Stomach (tissue), 9 donors: Measurements from ENCODE around the gene SCARB2. TPM values are rescaled to one million over a fixed set of nuclear protein-coding genes. Genes with fewer than 3 reads are reported as not detected.
"Not testable (repeated sequence)": the region's sequence is repeated elsewhere in the genome, so short reads cannot be mapped to it uniquely, and the experiment has no call there.

Source experiments
- DNase-seq, 2 donors: peaks; one replicate each; pipeline versions ENCODE4 v3.0.0 to v3.0.0-alpha.2; 2013 to 2019
- H3K27ac ChIP-seq, 5 donors: fragments of 200-600 bp in 4 of 5; sonication (generic) in 4 of 5; one replicate each; pipeline ENCODE4 v1.5.1; 2013 to 2019; ENCODE audit warnings: mild to moderate bottlenecking in 1 of 5, moderate library complexity in 1 of 5
- H3K27me3 ChIP-seq, 3 donors: fragments of 200-600 bp; sonication (generic); one replicate each; pipeline ENCODE4 v1.5.1; 2017 to 2019; ENCODE audit warnings: mixed run types in 1 of 3
- H3K36me3 ChIP-seq, 4 donors: fragments of 200-600 bp; sonication (generic); 1 replicate in 3 of 4; 2 replicates in 1 of 4; pipeline ENCODE4 v1.5.1; 2016 to 2019
- H3K4me1 ChIP-seq, 4 donors: fragments of 200-600 bp; sonication (generic); one replicate each; pipeline ENCODE4 v1.5.1; 2016 to 2019
- H3K4me3 ChIP-seq, 4 donors: fragments of 200-600 bp; sonication (generic) in 3 of 4; one replicate each; pipeline ENCODE4 v1.5.1; 2016 to 2019; ENCODE audit warnings: mild to moderate bottlenecking in 1 of 4
- H3K9me3 ChIP-seq, 4 donors: fragments of 200-600 bp; sonication (generic); one replicate each; pipeline ENCODE4 v1.5.1; 2016 to 2019
- EP300 ChIP-seq: sonication (generic); formaldehyde crosslinking; IDR thresholded peaks from one replicate; pipeline ENCODE4 v1.6.1; 2017; ENCODE audit warnings: antibody characterized with exemption
- POLR2A ChIP-seq, 4 donors: fragments of 450-650 bp; IDR thresholded peaks; one replicate each; pipeline ENCODE4 v1.6.1; 2016; ENCODE audit warnings: antibody characterized with exemption in 4 of 4, control low read depth in 2 of 4, mild to moderate bottlenecking in 1 of 4, moderate library complexity in 1 of 4
- POLR2AphosphoS5 ChIP-seq, 3 donors: sonication (generic); formaldehyde crosslinking; IDR thresholded peaks; one replicate each; pipeline ENCODE4 v1.6.1; 2016; ENCODE audit warnings: antibody characterized with exemption in 3 of 3
- WGBS, 5 donors: extraction: QIAGEN DNeasy Blood & Tissue Kit in 3 of 5; methylation state at CpG; one replicate each; pipeline versions ENCODE4 v1.1.5 to v1.1.7; 2013 to 2018; 5-methylcytosine and 5-hydroxymethylcytosine counted together
- intact Hi-C: fragments of 100-400 bp; cut with DNase I; formaldehyde crosslinking; loops from one replicate; pipeline ENCODE4 v1.15.1; 2023; ENCODE audit warnings: low total_unique reads
- polyA plus RNA-seq, 3 donors: library from polyadenylated mRNA; stranded (reverse); fragments of 200-250 nt; gene quantifications; one replicate each; pipeline ENCODE4 v1.2.3, GENCODE V29; 2013
- total RNA-seq, 5 donors: library from RNA; depleted of rRNA; stranded (reverse); fragments of >200 nt; gene quantifications; one replicate each; pipeline versions ENCODE4 v1.1.0 to v1.2.3, GENCODE V29; 2014 to 2016
- TF ChIP-seq, protein P1 (sequence below), 7 experiments: fragments of 450-650 bp in 4 of 7; fragments of 200-600 bp in 3 of 7; sonication (generic) in 3 of 7; IDR thresholded peaks; one replicate each; pipeline ENCODE4 v1.5.1; 2016 to 2019; ENCODE audit warnings: antibody characterized with exemption in 7 of 7, control low read depth in 2 of 7, mild to moderate bottlenecking in 1 of 7
- donor health status: healthy with polysubstance abuse.
- donor health status: Bipolar disorder and iron deficiency.
- donor health status: healthy.

Gene SCARB2
- total and polyA plus RNA-seq, 8 donors, result 30.4 to 293 (median 88.0) TPM

DNA sequence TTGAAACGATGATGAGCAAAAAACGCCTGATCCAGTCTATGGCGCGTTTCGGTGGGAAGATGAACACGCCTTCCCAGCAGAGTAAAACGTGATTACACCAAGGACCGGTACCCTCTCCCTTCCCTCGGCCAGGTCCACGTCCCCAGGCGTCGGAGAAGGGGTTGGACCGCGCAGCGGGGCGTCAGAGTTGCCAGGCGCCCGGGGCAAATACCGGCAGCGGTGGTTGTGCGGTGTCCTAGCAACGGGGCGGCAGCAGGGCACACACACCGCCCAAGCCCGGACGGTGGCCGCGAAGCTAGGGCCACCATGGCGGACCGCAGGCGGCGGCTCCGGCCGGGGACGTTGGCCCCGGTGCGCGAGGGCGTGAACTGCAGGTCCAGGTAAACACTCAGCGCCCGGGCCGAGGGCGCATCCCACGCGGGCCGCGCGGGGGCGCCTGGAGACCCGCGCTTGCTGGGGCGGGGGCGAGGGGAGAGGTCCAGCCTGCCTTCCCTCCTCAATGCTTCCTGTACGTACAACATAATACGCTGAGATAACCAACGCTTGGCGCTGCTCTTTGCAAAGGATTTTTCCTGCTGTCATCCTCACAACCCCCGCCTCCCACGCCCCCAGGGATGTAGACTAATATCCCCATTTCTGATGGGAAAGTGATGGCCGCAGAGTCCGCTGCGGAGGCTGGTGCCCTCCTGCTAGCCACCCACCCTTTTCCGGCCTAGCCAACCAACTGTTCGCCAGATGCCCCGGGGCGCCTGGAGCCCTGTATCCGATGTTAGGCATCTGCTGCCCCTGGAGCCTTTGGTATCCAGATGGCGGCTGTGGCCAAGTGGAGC, 38.0 kb upstream of the SCARB2 start, which contains the start of gene FAM47E:
Gene FAM47E (plus strand): TSS at position 281 of the 830 bp plus-strand sequence. CDS start 26 bp downstream, at position 307.
- intact Hi-C loops, result no loop called here
- 5 to 18% (median 8%) methylated on average over 23 to 68 of the region's 68 CpGs for WGBS, 5 donors
- H3K27me3 ChIP-seq, result peaks cover 0 to 12% (median 7%) of the 10 kb centered on the region in 3 donors
- TF ChIP-seq POLR2AphosphoS5 (IDR thresholded peaks at IDR 0.05) (peak; percentile 44 to 91 (median 68)), EP300 (no peak), POLR2A (IDR thresholded peaks at IDR 0.05) (no peak)
- TF ChIP-seq, protein P1, sequence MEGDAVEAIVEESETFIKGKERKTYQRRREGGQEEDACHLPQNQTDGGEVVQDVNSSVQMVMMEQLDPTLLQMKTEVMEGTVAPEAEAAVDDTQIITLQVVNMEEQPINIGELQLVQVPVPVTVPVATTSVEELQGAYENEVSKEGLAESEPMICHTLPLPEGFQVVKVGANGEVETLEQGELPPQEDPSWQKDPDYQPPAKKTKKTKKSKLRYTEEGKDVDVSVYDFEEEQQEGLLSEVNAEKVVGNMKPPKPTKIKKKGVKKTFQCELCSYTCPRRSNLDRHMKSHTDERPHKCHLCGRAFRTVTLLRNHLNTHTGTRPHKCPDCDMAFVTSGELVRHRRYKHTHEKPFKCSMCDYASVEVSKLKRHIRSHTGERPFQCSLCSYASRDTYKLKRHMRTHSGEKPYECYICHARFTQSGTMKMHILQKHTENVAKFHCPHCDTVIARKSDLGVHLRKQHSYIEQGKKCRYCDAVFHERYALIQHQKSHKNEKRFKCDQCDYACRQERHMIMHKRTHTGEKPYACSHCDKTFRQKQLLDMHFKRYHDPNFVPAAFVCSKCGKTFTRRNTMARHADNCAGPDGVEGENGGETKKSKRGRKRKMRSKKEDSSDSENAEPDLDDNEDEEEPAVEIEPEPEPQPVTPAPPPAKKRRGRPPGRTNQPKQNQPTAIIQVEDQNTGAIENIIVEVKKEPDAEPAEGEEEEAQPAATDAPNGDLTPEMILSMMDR (IDR thresholded peaks at IDR 0.05), result peak in 3 of 7 experiments; percentile 20 to 48 (median 28)
- peaks cover 0 to 6% (median 0%) of the 10 kb centered on the region in 4 donors for H3K36me3 ChIP-seq
- H3K9me3 ChIP-seq, result no peaks in the 10 kb centered on the region
- H3K4me1 ChIP-seq, result peaks cover 12 to 23% (median 18%) of the 10 kb centered on the region in 4 donors
- peak within 1 kb of the TSS; percentile 66 to 78 (median 70) for H3K4me3 ChIP-seq
- H3K27ac ChIP-seq, result peak within 1 kb of the TSS; percentile 69 to 81 (median 78)
- peak; percentile 88 to 96 for DNase-seq

DNA sequence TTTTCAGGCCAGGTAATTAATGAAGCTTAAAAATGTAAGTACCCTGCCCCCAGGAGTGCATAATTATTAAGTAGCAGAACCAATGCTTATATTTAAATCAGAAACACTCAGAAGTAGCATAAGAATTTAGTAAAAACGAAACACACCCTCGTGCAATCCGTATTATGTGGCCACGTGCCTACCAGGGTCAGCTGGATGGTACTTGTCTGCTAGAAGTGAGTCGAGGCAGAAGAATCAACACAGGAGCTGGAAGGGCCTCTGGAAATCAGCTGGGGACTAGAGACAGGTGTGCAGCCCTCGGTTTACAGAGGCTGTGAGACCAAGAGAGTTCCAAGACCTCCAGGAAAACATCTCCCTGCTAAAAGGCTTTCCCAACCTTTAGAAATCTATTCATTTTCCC, 37.3 kb upstream of the SCARB2 start:
- 8 to 13% (median 11%) methylated on average over 6 of the region's 6 CpGs for WGBS, 5 donors
- H3K27ac ChIP-seq, result peak overlapping the region; percentile 69 to 81 (median 78)
- H3K36me3 ChIP-seq, result peaks cover 0 to under 1% (median 0%) of the 10 kb centered on the region in 4 donors
- TF ChIP-seq, protein P1 (IDR thresholded peaks at IDR 0.05), result no peak
- no peak for TF ChIP-seq POLR2AphosphoS5 (IDR thresholded peaks at IDR 0.05)
- no peak for TF ChIP-seq POLR2A (IDR thresholded peaks at IDR 0.05)
- no peak for TF ChIP-seq EP300
- peaks cover 12 to 23% (median 18%) of the 10 kb centered on the region in 4 donors for H3K4me1 ChIP-seq
- no peaks in the 10 kb centered on the region for H3K9me3 ChIP-seq
- H3K4me3 ChIP-seq, result peak overlapping the region; percentile 66 to 78 (median 70)
- DNase-seq, result peak in 1 of 2 donors; percentile 47
- H3K27me3 ChIP-seq, result peaks cover 0 to 12% (median 7%) of the 10 kb centered on the region in 3 donors
- intact Hi-C loops, result no loop called here

DNA sequence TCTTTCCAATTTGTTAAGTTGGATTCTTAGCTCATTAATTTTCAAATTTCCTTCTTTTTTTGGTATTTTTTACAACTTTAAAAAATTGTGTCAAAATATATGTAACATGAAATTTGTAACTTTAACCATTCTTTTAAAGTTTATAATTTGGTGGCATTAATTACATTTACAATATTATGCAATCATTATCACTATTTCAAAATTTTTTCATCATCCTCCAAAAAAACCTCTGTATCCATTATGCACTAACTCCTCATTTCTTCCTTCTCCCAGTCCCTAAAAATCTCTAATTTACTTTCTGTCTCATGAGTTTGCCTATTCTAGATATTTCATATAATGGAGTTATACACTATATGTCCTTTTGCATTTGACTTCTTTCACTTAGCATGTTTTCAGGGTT, 33.2 kb upstream of the SCARB2 start:
- intact Hi-C loops, result loop anchor here (10.0 kb wide), 1 partner anchor 62 kb away; no protein-coding TSS in a partner anchor
- TF ChIP-seq, protein P1 (IDR thresholded peaks at IDR 0.05), result no peak
- TF ChIP-seq POLR2AphosphoS5 (IDR thresholded peaks at IDR 0.05), result no peak
- TF ChIP-seq POLR2A (IDR thresholded peaks at IDR 0.05), result no peak
- TF ChIP-seq EP300, result no peak

DNA sequence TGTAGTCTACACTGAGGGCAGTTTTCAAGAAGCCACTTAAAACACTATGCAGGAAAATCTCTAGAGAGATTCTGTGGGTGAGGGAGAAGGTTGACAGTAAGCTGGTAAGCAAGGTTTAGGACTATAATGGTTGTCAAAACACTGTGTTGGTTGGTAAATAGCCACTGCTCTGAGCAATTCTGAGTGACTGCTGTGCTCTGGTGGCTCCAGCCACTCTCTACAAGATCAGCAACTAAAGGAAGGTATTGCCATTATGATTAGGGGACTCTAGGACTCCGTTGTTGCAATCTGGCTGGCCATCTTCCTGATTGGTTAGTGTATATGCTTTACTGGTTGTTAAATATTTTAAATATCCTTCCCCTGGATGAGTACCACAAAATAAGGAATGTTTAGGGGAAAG, 32.4 kb upstream of the SCARB2 start:
- no peak overlapping the region for H3K27ac ChIP-seq
- intact Hi-C loops, result loop anchor here (10.0 kb wide), 1 partner anchor 61 kb away; no protein-coding TSS in a partner anchor
- WGBS, 5 donors, result 23 to 61% (median 36%) methylated on average over 1 of the region's 1 CpG
- H3K4me1 ChIP-seq, result peaks cover 4 to 10% (median 6%) of the 10 kb centered on the region in 4 donors
- no peaks in the 10 kb centered on the region for H3K27me3 ChIP-seq
- DNase-seq, result no peak
- no peaks in the 10 kb centered on the region for H3K36me3 ChIP-seq
- TF ChIP-seq EP300 (no peak), POLR2A (IDR thresholded peaks at IDR 0.05) (no peak), POLR2AphosphoS5 (IDR thresholded peaks at IDR 0.05) (no peak)
- TF ChIP-seq, protein P1 (IDR thresholded peaks at IDR 0.05), result no peak
- H3K9me3 ChIP-seq, result peaks cover 0 to 3% (median 0%) of the 10 kb centered on the region in 4 donors
- H3K4me3 ChIP-seq, result no peak overlapping the region

More for the DNA sequence above, 33.2 kb upstream of the SCARB2 start:
- H3K4me1 ChIP-seq, result peaks cover 8 to 18% (median 11%) of the 10 kb centered on the region in 4 donors
- no peak overlapping the region for H3K4me3 ChIP-seq
- H3K9me3 ChIP-seq, result no peaks in the 10 kb centered on the region
- no peaks in the 10 kb centered on the region for H3K36me3 ChIP-seq
- DNase-seq, result no peak
- H3K27me3 ChIP-seq, result peaks cover 0 to 8% (median 5%) of the 10 kb centered on the region in 3 donors
- H3K27ac ChIP-seq, result no peak overlapping the region

DNA sequence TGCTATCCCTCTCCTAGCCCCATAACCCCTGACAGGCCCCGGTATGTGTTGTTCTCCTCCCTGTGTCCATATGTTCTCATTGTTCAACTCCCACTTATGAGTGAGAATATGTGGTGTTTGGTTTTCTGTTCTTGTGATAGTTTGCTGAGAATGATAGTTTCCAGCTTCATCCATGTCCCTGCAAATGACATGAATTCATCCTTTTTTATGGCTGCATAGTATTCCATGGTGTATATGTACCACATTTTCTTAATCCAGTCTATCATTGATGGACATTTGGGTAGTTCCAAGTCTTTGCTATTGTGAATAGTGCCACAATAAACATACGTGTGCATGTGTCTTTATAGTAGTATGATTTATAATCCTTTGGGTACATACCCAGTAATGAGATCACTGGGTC, 30.3 kb upstream of the SCARB2 start:
- H3K36me3 ChIP-seq, H3K27ac ChIP-seq, H3K4me1 ChIP-seq, DNase-seq, H3K27me3 ChIP-seq, H3K4me3 ChIP-seq: not testable (repeated sequence)
- intact Hi-C loops, result loop anchor here (10.0 kb wide), 1 partner anchor 59 kb away; no protein-coding TSS in a partner anchor
- H3K9me3 ChIP-seq, result peaks cover 0 to 21% (median 6%) of the 10 kb centered on the region in 4 donors
- whole genome bisulfite sequencing, 5 donors, result 91 to 98% (median 97%) methylated on average over 2 of the region's 2 CpGs
